Measurements from ENCODE around the gene ALK.

The ALK gene

DNA sequence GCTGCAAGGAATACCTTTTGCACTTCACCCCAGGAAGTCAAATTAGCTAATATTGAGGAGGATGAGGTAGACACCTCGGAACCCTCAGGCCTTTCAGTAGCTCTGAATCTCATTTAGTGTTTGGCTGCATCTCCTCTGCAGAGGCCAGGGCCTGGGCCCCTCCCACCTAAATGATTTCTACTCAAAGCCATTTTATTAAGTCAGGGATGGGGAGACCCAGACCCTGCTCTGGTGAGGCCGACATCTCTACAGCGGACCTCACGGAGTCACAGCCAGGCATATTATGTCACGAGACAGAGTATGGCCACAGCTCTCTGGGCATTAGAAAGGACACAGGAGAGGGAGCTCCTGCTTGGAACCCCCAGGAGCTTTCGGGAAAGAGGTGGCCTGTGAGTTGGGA, 305.5 kb downstream of the ALK start:
- no peak overlapping the region for H3K27ac ChIP-seq
- TF ChIP-seq CTCF (conservative IDR thresholded peaks at IDR 0.05): no peak

DNA sequence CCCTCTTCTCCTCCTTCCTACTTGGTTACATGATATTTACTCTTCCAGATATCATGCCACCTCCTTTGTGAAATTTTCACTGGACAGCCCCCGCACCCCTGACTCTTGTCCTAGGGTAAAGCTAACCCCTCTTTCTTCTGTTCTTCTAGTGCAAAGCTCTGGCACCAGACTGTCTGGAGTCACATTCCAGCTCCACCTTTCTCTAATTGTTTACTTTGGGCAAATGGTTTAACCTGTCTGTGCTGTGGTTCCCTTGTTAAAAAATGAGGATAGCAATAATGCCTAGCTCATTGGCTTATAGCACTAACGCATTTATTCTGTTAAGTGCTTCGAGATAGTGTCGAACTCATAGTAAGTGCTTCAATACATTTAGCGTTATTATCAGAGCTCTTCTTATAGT, 306.2 kb downstream of the ALK start:
- H3K27ac ChIP-seq: no peak overlapping the region
- no peak for TF ChIP-seq CTCF (conservative IDR thresholded peaks at IDR 0.05)

GRCh38 chr2:29614295-29614830, 307.0 kb downstream of the ALK start:
- no peak for TF ChIP-seq CTCF (conservative IDR thresholded peaks at IDR 0.05)
- H3K27ac ChIP-seq: no peak overlapping the region

GRCh38 chr2:29613792-29614266, 307.6 kb downstream of the ALK start:
- no peak overlapping the region for H3K27ac ChIP-seq

DNA sequence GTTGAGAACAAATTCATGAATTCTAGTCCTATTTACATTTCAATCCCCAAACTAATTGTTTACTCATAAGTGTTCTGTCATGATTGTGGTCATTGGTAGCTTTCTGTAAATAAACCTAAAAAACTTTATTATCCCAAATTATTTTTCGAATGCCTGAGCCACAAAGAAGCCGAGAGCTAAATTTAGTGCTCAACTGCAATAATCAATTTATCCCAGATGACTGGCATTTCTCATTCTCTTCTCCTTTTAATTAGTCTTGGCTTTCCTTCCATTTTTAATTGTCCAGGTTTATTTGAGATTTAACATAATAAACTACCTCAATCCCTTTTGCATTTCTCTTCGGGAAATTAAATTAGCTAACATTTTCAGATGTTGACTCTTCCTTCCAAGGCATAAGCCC, 308.3 kb downstream of the ALK start:
- H3K27ac ChIP-seq: no peak overlapping the region
- no peak for TF ChIP-seq CTCF (conservative IDR thresholded peaks at IDR 0.05)

More at GRCh38 chr2:29613792-29614266, 307.6 kb downstream of the ALK start:
- TF ChIP-seq CTCF (conservative IDR thresholded peaks at IDR 0.05): no peak

- H3K27ac ChIP-seq: no peak overlapping the region
- no peak for TF ChIP-seq CTCF (conservative IDR thresholded peaks at IDR 0.05)
These were observed 308.8 kb downstream of the ALK start for GRCh38 chr2:29612568-29612967.

GRCh38 chr2:29611850-29612249, 309.5 kb downstream of the ALK start:
- peak overlapping the region; percentile 31; the same call in 1 of the 2 replicates for H3K27ac ChIP-seq
- TF ChIP-seq CTCF (conservative IDR thresholded peaks at IDR 0.05): no peak
